WTC11 (cell line): ENCODE measurements around the gene CTLA4. TPM values are rescaled to one million over a fixed set of nuclear protein-coding genes. Genes with fewer than 3 reads are reported as not detected.

Source experiments
- ATAC-seq: fragments of 200-7000 bp; cut with Tn5 transposase; 2 replicates; pipeline ENCODE4 v1.10.0; 2021; ENCODE audit warnings: mild to moderate bottlenecking, moderate library complexity
- CTCF ChIA-PET: fragments of 300-600 bp; sonication (Branson Sonifier 250); formaldehyde crosslinking; loops from one replicate; lab custom pipeline; 2021; ENCODE audit warnings: antibody characterized with exemption; lab: Charles Lee
- POLR2A ChIA-PET: fragments of 350-600 bp; sonication (Branson Sonifier 250); formaldehyde crosslinking; loops from one replicate; lab custom pipeline; 2021; ENCODE audit warnings: antibody characterized with exemption; lab: Charles Lee
- DNase-seq: peaks from one replicate; pipeline ENCODE4 v3.0.0; 2021; ENCODE audit warnings: low spot score
- H3K27ac Mint-ChIP-seq: 2 replicates; pipeline ENCODE4 v1.8.0; 2021; ENCODE audit warnings: mixed read lengths
- H3K27me3 Mint-ChIP-seq: 2 replicates; pipeline ENCODE4 v1.8.0; 2021; ENCODE audit warnings: low read depth, mild to moderate bottlenecking, moderate library complexity, mixed read lengths
- H3K36me3 Mint-ChIP-seq: 2 replicates; pipeline ENCODE4 v1.8.0; 2021; ENCODE audit warnings: mixed read lengths
- H3K4me1 Mint-ChIP-seq: 2 replicates; pipeline ENCODE4 v1.8.0; 2022; ENCODE audit warnings: mixed read lengths
- H3K4me3 Mint-ChIP-seq: 2 replicates; pipeline ENCODE4 v1.8.0; 2021; ENCODE audit warnings: mild to moderate bottlenecking, moderate library complexity, mixed read lengths
- H3K9me3 Mint-ChIP-seq: 2 replicates; pipeline ENCODE4 v1.8.0; 2021; ENCODE audit warnings: mixed read lengths
- AFF4 ChIP-seq: sonication (generic); formaldehyde crosslinking; IDR thresholded peaks from 2 replicates; pipeline ENCODE4 v1.8.1; 2023; ENCODE audit warnings: mild to moderate bottlenecking, missing genetic modification reagents, borderline replicate concordance
- ATF1 ChIP-seq: sonication (generic); formaldehyde crosslinking; IDR thresholded peaks from 2 replicates; pipeline ENCODE4 v1.8.1; 2023; ENCODE audit warnings: mild to moderate bottlenecking, moderate library complexity, missing genetic modification reagents
- ATF6 ChIP-seq: sonication (generic); formaldehyde crosslinking; IDR thresholded peaks from 2 replicates; pipeline ENCODE4 v1.8.1; 2023; ENCODE audit warnings: mild to moderate bottlenecking, missing genetic modification reagents
- CREM ChIP-seq: sonication (generic); formaldehyde crosslinking; IDR thresholded peaks from 2 replicates; pipeline ENCODE4 v1.8.1; 2022; ENCODE audit warnings: mild to moderate bottlenecking, missing genetic modification reagents, moderate library complexity
- EMX1 ChIP-seq: fragments of 250-450 bp; sonication (Bioruptor Pico); IDR thresholded peaks from 2 replicates; pipeline ENCODE4 v1.8.0; 2021; ENCODE audit warnings: mild to moderate bottlenecking
- ERG ChIP-seq: fragments of 250-450 bp; sonication (Bioruptor Pico); IDR thresholded peaks from 2 replicates; pipeline ENCODE4 v1.8.0; 2021; ENCODE audit warnings: mild to moderate bottlenecking
- FOXK1 ChIP-seq: sonication (generic); formaldehyde crosslinking; IDR thresholded peaks from 2 replicates; pipeline ENCODE4 v1.8.0; 2022; ENCODE audit warnings: mild to moderate bottlenecking, moderate library complexity, missing genetic modification reagents
- FOXP1 ChIP-seq: sonication (generic); formaldehyde crosslinking; IDR thresholded peaks from 2 replicates; pipeline ENCODE4 v1.8.0; 2022; ENCODE audit warnings: missing genetic modification reagents, mild to moderate bottlenecking, moderate library complexity, borderline replicate concordance
- GABPB1 ChIP-seq: sonication (generic); formaldehyde crosslinking; IDR thresholded peaks from 2 replicates; pipeline ENCODE4 v1.8.1; 2023; ENCODE audit warnings: mild to moderate bottlenecking, missing genetic modification reagents
- IRF2 ChIP-seq: sonication (generic); formaldehyde crosslinking; IDR thresholded peaks from 2 replicates; pipeline ENCODE4 v1.8.0; 2022; ENCODE audit warnings: low read depth, missing genetic modification reagents, borderline replicate concordance
- JUN ChIP-seq: sonication (generic); formaldehyde crosslinking; IDR thresholded peaks from 2 replicates; pipeline ENCODE4 v1.8.0; 2023; ENCODE audit warnings: mild to moderate bottlenecking, missing genetic modification reagents
- NFE2L1 ChIP-seq: sonication (generic); formaldehyde crosslinking; IDR thresholded peaks from 2 replicates; pipeline ENCODE4 v1.8.1; 2023; ENCODE audit warnings: missing genetic modification reagents
- NFYB ChIP-seq: sonication (generic); formaldehyde crosslinking; conservative IDR thresholded peaks from 2 replicates; pipeline ENCODE4 v1.8.0; 2022; ENCODE audit warnings: low read depth, missing genetic modification reagents
- NR3C1 ChIP-seq: sonication (generic); formaldehyde crosslinking; conservative IDR thresholded peaks from 2 replicates; pipeline ENCODE4 v1.8.1; 2023; ENCODE audit warnings: low read depth, mild to moderate bottlenecking, missing genetic modification reagents
- PRRX2 ChIP-seq: fragments of 250-450 bp; sonication (Bioruptor Pico); IDR thresholded peaks from 2 replicates; pipeline ENCODE4 v1.8.0; 2021; ENCODE audit warnings: mild to moderate bottlenecking
- RELA ChIP-seq: sonication (generic); formaldehyde crosslinking; IDR thresholded peaks from 2 replicates; pipeline ENCODE4 v1.8.1; 2022; ENCODE audit warnings: missing genetic modification reagents, mild to moderate bottlenecking, borderline replicate concordance
- RORB ChIP-seq: fragments of 250-450 bp; sonication (Bioruptor Pico); IDR thresholded peaks from 2 replicates; pipeline ENCODE4 v1.9.0; 2021; ENCODE audit warnings: mild to moderate bottlenecking
- TP53 ChIP-seq: sonication (generic); formaldehyde crosslinking; IDR thresholded peaks from 2 replicates; pipeline ENCODE4 v1.8.1; 2023; ENCODE audit warnings: mild to moderate bottlenecking, missing genetic modification reagents
- ZNF219 ChIP-seq: sonication (generic); formaldehyde crosslinking; IDR thresholded peaks from 2 replicates; pipeline ENCODE4 v1.8.0; 2023; ENCODE audit warnings: missing genetic modification reagents, mild to moderate bottlenecking, borderline replicate concordance
- ZNF512 ChIP-seq: sonication (generic); formaldehyde crosslinking; IDR thresholded peaks from 2 replicates; pipeline ENCODE4 v1.8.1; 2022; ENCODE audit warnings: missing genetic modification reagents, borderline replicate concordance
- ZNF671 ChIP-seq: fragments of 250-450 bp; sonication (Bioruptor Pico); IDR thresholded peaks from 2 replicates; pipeline ENCODE4 v1.8.0; 2021; ENCODE audit warnings: mild to moderate bottlenecking
- total RNA-seq: library from RNA; stranded (reverse); gene quantifications from 3 replicates; pipeline ENCODE4 v1.2.3, GENCODE V29; 2021
- TF ChIP-seq, protein P1 (sequence below): sonication (generic); formaldehyde crosslinking; IDR thresholded peaks from 2 replicates; pipeline ENCODE4 v1.8.1; 2022; ENCODE audit warnings: mild to moderate bottlenecking, missing genetic modification reagents, moderate library complexity, borderline replicate concordance
- TF ChIP-seq, protein P2 (sequence below): sonication (generic); formaldehyde crosslinking; IDR thresholded peaks from 2 replicates; pipeline ENCODE4 v1.8.1; 2023; ENCODE audit warnings: mild to moderate bottlenecking, missing genetic modification reagents
- TF ChIP-seq, protein P3 (sequence below): sonication (generic); formaldehyde crosslinking; IDR thresholded peaks from 2 replicates; pipeline ENCODE4 v1.8.1; 2022; ENCODE audit warnings: low read depth, mild to moderate bottlenecking, moderate library complexity, missing genetic modification reagents, borderline replicate concordance

The CTLA4 gene
- total RNA-seq, 1 experiment from 2014 or later = 0.31 TPM

- DNase-seq (no peak), ATAC-seq (no peak)
- Mint-ChIP-seq H3K4me3 (no peak overlapping the region), H3K4me1 (no peaks in the 10 kb centered on the region), H3K27ac (no peak overlapping the region), H3K27me3 (no peaks in the 10 kb centered on the region; the same call in 1 of the 2 replicates), H3K9me3 (no peaks in the 10 kb centered on the region), H3K36me3 (no peaks in the 10 kb centered on the region)
- POLR2A ChIA-PET = no interaction called here
- CTCF ChIA-PET = interaction anchor here (1.0 kb wide), 1 partner anchor 40 kb away, joined by 3 read pairs; no protein-coding TSS in a partner anchor
- no peak for TF ChIP-seq ZNF219 (CRISPR knock-in tag)
- TF ChIP-seq RELA = no peak
- no peak for TF ChIP-seq GABPB1
- no peak for TF ChIP-seq NFYB (CRISPR knock-in tag)
- TF ChIP-seq NR3C1 (CRISPR knock-in tag) = no peak
- TF ChIP-seq TP53 (CRISPR knock-in tag) = no peak
- TF ChIP-seq, protein P1, sequence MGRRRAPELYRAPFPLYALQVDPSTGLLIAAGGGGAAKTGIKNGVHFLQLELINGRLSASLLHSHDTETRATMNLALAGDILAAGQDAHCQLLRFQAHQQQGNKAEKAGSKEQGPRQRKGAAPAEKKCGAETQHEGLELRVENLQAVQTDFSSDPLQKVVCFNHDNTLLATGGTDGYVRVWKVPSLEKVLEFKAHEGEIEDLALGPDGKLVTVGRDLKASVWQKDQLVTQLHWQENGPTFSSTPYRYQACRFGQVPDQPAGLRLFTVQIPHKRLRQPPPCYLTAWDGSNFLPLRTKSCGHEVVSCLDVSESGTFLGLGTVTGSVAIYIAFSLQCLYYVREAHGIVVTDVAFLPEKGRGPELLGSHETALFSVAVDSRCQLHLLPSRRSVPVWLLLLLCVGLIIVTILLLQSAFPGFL (CRISPR knock-in tag) = no peak
- no peak for TF ChIP-seq ATF6 (CRISPR knock-in tag)
- TF ChIP-seq ERG (CRISPR knock-in tag) = no peak
- TF ChIP-seq, protein P2, sequence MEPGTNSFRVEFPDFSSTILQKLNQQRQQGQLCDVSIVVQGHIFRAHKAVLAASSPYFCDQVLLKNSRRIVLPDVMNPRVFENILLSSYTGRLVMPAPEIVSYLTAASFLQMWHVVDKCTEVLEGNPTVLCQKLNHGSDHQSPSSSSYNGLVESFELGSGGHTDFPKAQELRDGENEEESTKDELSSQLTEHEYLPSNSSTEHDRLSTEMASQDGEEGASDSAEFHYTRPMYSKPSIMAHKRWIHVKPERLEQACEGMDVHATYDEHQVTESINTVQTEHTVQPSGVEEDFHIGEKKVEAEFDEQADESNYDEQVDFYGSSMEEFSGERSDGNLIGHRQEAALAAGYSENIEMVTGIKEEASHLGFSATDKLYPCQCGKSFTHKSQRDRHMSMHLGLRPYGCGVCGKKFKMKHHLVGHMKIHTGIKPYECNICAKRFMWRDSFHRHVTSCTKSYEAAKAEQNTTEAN (CRISPR knock-in tag) = no peak
- TF ChIP-seq PRRX2 = no peak
- no peak for TF ChIP-seq EMX1 (CRISPR knock-in tag)
- TF ChIP-seq ZNF512 (CRISPR knock-in tag) = no peak
- TF ChIP-seq FOXP1 = no peak
- no peak for TF ChIP-seq NFE2L1 (CRISPR knock-in tag)
- TF ChIP-seq ZNF671 (CRISPR knock-in tag) = no peak
- TF ChIP-seq RORB = no peak
Observed at GRCh38 chr2:203855274-203855673, 12.3 kb upstream of the CTLA4 start.

- Mint-ChIP-seq H3K27me3 (no peaks in the 10 kb centered on the region), H3K27ac (no peak overlapping the region), H3K4me3 (no peak overlapping the region), H3K4me1 (peaks cover 3% of the 10 kb centered on the region; the same call in 1 of the 2 replicates), H3K9me3 (no peaks in the 10 kb centered on the region), H3K36me3 (no peaks in the 10 kb centered on the region)
- ChIA-PET POLR2A (no interaction called here), CTCF (interaction anchor here (0.7 to 1.3 kb wide), 3 partner anchors 11 to 136 kb away, joined by 3 to 4 read pairs (median 3); no protein-coding TSS in a partner anchor)
- DNase-seq (no peak), ATAC-seq (no peak)
- TF ChIP-seq JUN (no peak), ATF1 (CRISPR knock-in tag) (no peak), FOXK1 (CRISPR knock-in tag) (no peak), CREM (CRISPR knock-in tag) (no peak), EMX1 (CRISPR knock-in tag) (no peak), AFF4 (CRISPR knock-in tag) (no peak), IRF2 (no peak)
- TF ChIP-seq, protein P3, sequence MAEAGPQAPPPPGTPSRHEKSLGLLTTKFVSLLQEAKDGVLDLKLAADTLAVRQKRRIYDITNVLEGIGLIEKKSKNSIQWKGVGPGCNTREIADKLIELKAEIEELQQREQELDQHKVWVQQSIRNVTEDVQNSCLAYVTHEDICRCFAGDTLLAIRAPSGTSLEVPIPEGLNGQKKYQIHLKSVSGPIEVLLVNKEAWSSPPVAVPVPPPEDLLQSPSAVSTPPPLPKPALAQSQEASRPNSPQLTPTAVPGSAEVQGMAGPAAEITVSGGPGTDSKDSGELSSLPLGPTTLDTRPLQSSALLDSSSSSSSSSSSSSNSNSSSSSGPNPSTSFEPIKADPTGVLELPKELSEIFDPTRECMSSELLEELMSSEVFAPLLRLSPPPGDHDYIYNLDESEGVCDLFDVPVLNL = no peak
Observed at GRCh38 chr2:203857656-203858055, 9.9 kb upstream of the CTLA4 start.
